WTC11 (cell line): ENCODE results near the gene RNF20.

Source experiments
- ATF2 ChIP-seq: sonication (generic); formaldehyde crosslinking; IDR thresholded peaks from 2 replicates; pipeline ENCODE4 v1.8.1; 2022; ENCODE audit warnings: low read depth, missing genetic modification reagents, borderline replicate concordance
- CREB1 ChIP-seq: sonication (generic); formaldehyde crosslinking; IDR thresholded peaks from 2 replicates; pipeline ENCODE4 v1.8.0; 2023; ENCODE audit warnings: mild to moderate bottlenecking, missing genetic modification reagents
- CTCF ChIP-seq: fragments of 200-600 bp; IDR thresholded peaks from 2 replicates; pipeline ENCODE4 v1.8.0; 2022; ENCODE audit warnings: antibody characterized with exemption
- E2F4 ChIP-seq: sonication (generic); formaldehyde crosslinking; IDR thresholded peaks from 2 replicates; pipeline ENCODE4 v1.8.1; 2022; ENCODE audit warnings: low read depth, mild to moderate bottlenecking, moderate library complexity, missing genetic modification reagents, borderline replicate concordance
- ELF4 ChIP-seq: sonication (generic); formaldehyde crosslinking; IDR thresholded peaks from 2 replicates; pipeline ENCODE4 v1.8.1; 2022; ENCODE audit warnings: low read depth, mild to moderate bottlenecking, moderate library complexity, missing genetic modification reagents
- FOXP1 ChIP-seq: sonication (generic); formaldehyde crosslinking; IDR thresholded peaks from 2 replicates; pipeline ENCODE4 v1.8.0; 2022; ENCODE audit warnings: missing genetic modification reagents, mild to moderate bottlenecking, moderate library complexity, borderline replicate concordance
- FOXP4 ChIP-seq: sonication (generic); formaldehyde crosslinking; IDR thresholded peaks from 2 replicates; pipeline ENCODE4 v1.8.0; 2022; ENCODE audit warnings: mild to moderate bottlenecking, missing genetic modification reagents
- MAX ChIP-seq: sonication (generic); formaldehyde crosslinking; IDR thresholded peaks from 2 replicates; pipeline ENCODE4 v1.8.0; 2022; ENCODE audit warnings: mild to moderate bottlenecking, missing genetic modification reagents
- MYBL2 ChIP-seq: sonication (generic); formaldehyde crosslinking; IDR thresholded peaks from 2 replicates; pipeline ENCODE4 v1.8.1; 2023; ENCODE audit warnings: mild to moderate bottlenecking, moderate library complexity, missing genetic modification reagents
- USF2 ChIP-seq: sonication (generic); formaldehyde crosslinking; IDR thresholded peaks from 2 replicates; pipeline ENCODE4 v1.8.1; 2023; ENCODE audit warnings: mild to moderate bottlenecking, missing genetic modification reagents, moderate library complexity
- ZBTB21 ChIP-seq: sonication (generic); formaldehyde crosslinking; IDR thresholded peaks from 2 replicates; pipeline ENCODE4 v1.8.1; 2023; ENCODE audit warnings: mild to moderate bottlenecking, missing genetic modification reagents, borderline replicate concordance
- ZNF281 ChIP-seq: sonication (generic); formaldehyde crosslinking; IDR thresholded peaks from 2 replicates; pipeline ENCODE4 v1.8.0; 2023; ENCODE audit warnings: mild to moderate bottlenecking, missing genetic modification reagents

GRCh38 chr9:101509572-101509971 lies 24.1 kb upstream of the RNF20 start:
- TF ChIP-seq FOXP4 (CRISPR knock-in tag) (no peak), MAX (no peak), E2F4 (no peak), FOXP1 (CRISPR knock-in tag) (no peak), ZNF281 (CRISPR knock-in tag) (no peak), ELF4 (CRISPR knock-in tag) (no peak), CTCF (no peak), MYBL2 (no peak), USF2 (CRISPR knock-in tag) (no peak), ZBTB21 (CRISPR knock-in tag) (no peak), ATF2 (CRISPR knock-in tag) (no peak), CREB1 (CRISPR knock-in tag) (no peak)
